ENCODE results near the gene BBS1. TPM values are rescaled to one million over a fixed set of nuclear protein-coding genes. Genes with fewer than 3 reads are reported as not detected.

The BBS1 gene
- total RNA-seq, 1 donor from 2014 or later: 18.8 TPM

GRCh38 chr11:66470015-66470414 lies 40.4 kb upstream of the BBS1 start:
- Mint-ChIP-seq H3K27ac (ENCODE audit: unreplicated experiment) (no peak overlapping the region), H3K9me3 (ENCODE audit: unreplicated experiment) (no peaks in the 10 kb centered on the region), H3K4me1 (ENCODE audit: low read depth, unreplicated experiment) (no peaks in the 10 kb centered on the region), H3K4me3 (ENCODE audit: unreplicated experiment) (no peak overlapping the region), H3K36me3 (ENCODE audit: low read depth, unreplicated experiment) (peaks cover 14% of the 10 kb centered on the region), H3K27me3 (ENCODE audit: low read depth, unreplicated experiment) (peaks cover 2% of the 10 kb centered on the region)
- no peak overlapping the region for H3K4me2 ChIP-seq (ENCODE audit: low read length)
- H3K4me3 ChIP-seq (ENCODE audit: insufficient read depth, low read depth, low read length): no peak overlapping the region
- DNase-seq (ENCODE audit: low read depth) (no peak), FAIRE-seq (no peak)
- no peak for TF ChIP-seq CTCF (IDR thresholded peaks at IDR 0.05; ENCODE audit: insufficient read depth, low read depth, low read length)
- TF ChIP-seq EZH2 (IDR thresholded peaks at IDR 0.05; ENCODE audit: insufficient read depth, low read length): no peak
- no peak overlapping the region for H3K27ac ChIP-seq (ENCODE audit: low read depth, low read length)
- no peak overlapping the region for H2AFZ ChIP-seq (ENCODE audit: low read depth, low read length)
- H3K9ac ChIP-seq (ENCODE audit: low read length): no peak overlapping the region
- peaks cover 10% of the 10 kb centered on the region for H3K4me1 ChIP-seq (ENCODE audit: insufficient read depth, low read length)
- H3K27me3 ChIP-seq (ENCODE audit: insufficient read depth, low read length): no peaks in the 10 kb centered on the region
- no peaks in the 10 kb centered on the region for H3K79me2 ChIP-seq (ENCODE audit: insufficient read depth, low read length)
- H3K36me3 ChIP-seq (ENCODE audit: insufficient read depth, low read length): no peaks in the 10 kb centered on the region
- H3K9me3 ChIP-seq (ENCODE audit: insufficient read depth, low read depth, low read length): no peaks in the 10 kb centered on the region
- peaks cover 10% of the 10 kb centered on the region for H4K20me1 ChIP-seq (ENCODE audit: insufficient read depth, low read length)

- DNase-seq (ENCODE audit: low read depth) (no peak), FAIRE-seq (no peak)
- no peak for TF ChIP-seq EZH2 (IDR thresholded peaks at IDR 0.05; ENCODE audit: insufficient read depth, low read length)
- TF ChIP-seq CTCF (IDR thresholded peaks at IDR 0.05; ENCODE audit: insufficient read depth, low read depth, low read length): no peak
- Histone ChIP-seq H3K27me3 (ENCODE audit: insufficient read depth, low read length) (no peaks in the 10 kb centered on the region), H3K36me3 (ENCODE audit: insufficient read depth, low read length) (no peaks in the 10 kb centered on the region), H3K4me1 (ENCODE audit: insufficient read depth, low read length) (peaks cover 9% of the 10 kb centered on the region), H3K79me2 (ENCODE audit: insufficient read depth, low read length) (no peaks in the 10 kb centered on the region), H3K9ac (ENCODE audit: low read length) (no peak overlapping the region), H4K20me1 (ENCODE audit: insufficient read depth, low read length) (peaks cover 10% of the 10 kb centered on the region), H3K27ac (ENCODE audit: low read depth, low read length) (no peak overlapping the region), H3K9me3 (ENCODE audit: insufficient read depth, low read depth, low read length) (no peaks in the 10 kb centered on the region), H3K4me2 (ENCODE audit: low read length) (no peak overlapping the region), H3K4me3 (ENCODE audit: insufficient read depth, low read depth, low read length) (no peak overlapping the region), H2AFZ (ENCODE audit: low read depth, low read length) (no peak overlapping the region)
- Mint-ChIP-seq H3K36me3 (ENCODE audit: low read depth, unreplicated experiment) (peaks cover 14% of the 10 kb centered on the region), H3K4me1 (ENCODE audit: low read depth, unreplicated experiment) (no peaks in the 10 kb centered on the region), H3K9me3 (ENCODE audit: unreplicated experiment) (no peaks in the 10 kb centered on the region), H3K27me3 (ENCODE audit: low read depth, unreplicated experiment) (peaks cover 2% of the 10 kb centered on the region), H3K27ac (ENCODE audit: unreplicated experiment) (no peak overlapping the region), H3K4me3 (ENCODE audit: unreplicated experiment) (no peak overlapping the region)
Observed at GRCh38 chr11:66471142-66471541, 39.3 kb upstream of the BBS1 start.

DNA sequence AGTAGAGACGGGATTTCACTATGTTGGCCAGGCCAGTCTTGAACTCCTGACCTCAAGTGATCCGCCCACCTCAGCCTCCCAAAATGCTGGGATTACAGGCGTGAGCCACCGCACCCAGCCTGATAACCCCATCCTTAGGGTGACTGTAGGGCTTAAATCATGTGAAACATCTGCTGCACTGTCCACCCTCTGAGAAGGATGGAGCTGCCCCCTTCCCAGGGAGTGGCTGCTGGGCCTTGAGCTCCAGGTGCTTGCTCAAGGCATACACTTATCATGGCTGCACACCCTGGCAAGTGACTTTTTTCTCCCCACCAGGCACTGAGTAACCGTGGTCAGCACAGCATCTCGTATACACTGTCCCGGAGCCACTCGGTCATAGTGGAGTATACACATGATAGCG lies 38.4 kb upstream of the BBS1 start:
- Histone ChIP-seq H3K79me2 (ENCODE audit: insufficient read depth, low read length) (no peaks in the 10 kb centered on the region), H3K4me1 (ENCODE audit: insufficient read depth, low read length) (peaks cover 6% of the 10 kb centered on the region), H3K27me3 (ENCODE audit: insufficient read depth, low read length) (no peaks in the 10 kb centered on the region), H3K36me3 (ENCODE audit: insufficient read depth, low read length) (no peaks in the 10 kb centered on the region), H4K20me1 (ENCODE audit: insufficient read depth, low read length) (peaks cover 10% of the 10 kb centered on the region), H3K9ac (ENCODE audit: low read length) (no peak overlapping the region), H3K4me2 (ENCODE audit: low read length) (no peak overlapping the region), H3K27ac (ENCODE audit: low read depth, low read length) (no peak overlapping the region), H3K4me3 (ENCODE audit: insufficient read depth, low read depth, low read length) (no peak overlapping the region), H3K9me3 (ENCODE audit: insufficient read depth, low read depth, low read length) (no peaks in the 10 kb centered on the region), H2AFZ (ENCODE audit: low read depth, low read length) (no peak overlapping the region)
- Mint-ChIP-seq H3K4me1 (ENCODE audit: low read depth, unreplicated experiment) (no peaks in the 10 kb centered on the region), H3K36me3 (ENCODE audit: low read depth, unreplicated experiment) (peaks cover 14% of the 10 kb centered on the region), H3K27ac (ENCODE audit: unreplicated experiment) (no peak overlapping the region), H3K27me3 (ENCODE audit: low read depth, unreplicated experiment) (peaks cover 2% of the 10 kb centered on the region), H3K9me3 (ENCODE audit: unreplicated experiment) (no peaks in the 10 kb centered on the region), H3K4me3 (ENCODE audit: unreplicated experiment) (no peak overlapping the region)
- no peak for TF ChIP-seq CTCF (IDR thresholded peaks at IDR 0.05; ENCODE audit: insufficient read depth, low read depth, low read length)
- no peak for TF ChIP-seq EZH2 (IDR thresholded peaks at IDR 0.05; ENCODE audit: insufficient read depth, low read length)
- DNase-seq (ENCODE audit: low read depth) (no peak), FAIRE-seq (no peak)

All from astrocyte (in vitro differentiated cells and primary cell).